NCI-H146 (cell line): ENCODE results near the gene BCL2L1.

ENCODE experiments used
- DNase-seq: peaks from one replicate; lab custom pipeline; 2025; lab: John Stamatoyannopoulos, UW

BCL2L1 gene

GRCh38 chr20:31708736-31709534 lies 13.7 kb downstream of the BCL2L1 start:
- peak; percentile 100 for DNase-seq

- DNase-seq: peak; percentile 99
These were observed 14.5 kb downstream of the BCL2L1 start for GRCh38 chr20:31707994-31708735.

- DNase-seq: no peak
These were observed 15.4 kb downstream of the BCL2L1 start for GRCh38 chr20:31707258-31707615.

GRCh38 chr20:31706607-31707257 lies 15.9 kb downstream of the BCL2L1 start:
- no peak for DNase-seq

GRCh38 chr20:31705598-31706597 lies 16.8 kb downstream of the BCL2L1 start:
- DNase-seq: no peak

- no peak for DNase-seq
These were observed 17.5 kb downstream of the BCL2L1 start for GRCh38 chr20:31705191-31705590.

DNA sequence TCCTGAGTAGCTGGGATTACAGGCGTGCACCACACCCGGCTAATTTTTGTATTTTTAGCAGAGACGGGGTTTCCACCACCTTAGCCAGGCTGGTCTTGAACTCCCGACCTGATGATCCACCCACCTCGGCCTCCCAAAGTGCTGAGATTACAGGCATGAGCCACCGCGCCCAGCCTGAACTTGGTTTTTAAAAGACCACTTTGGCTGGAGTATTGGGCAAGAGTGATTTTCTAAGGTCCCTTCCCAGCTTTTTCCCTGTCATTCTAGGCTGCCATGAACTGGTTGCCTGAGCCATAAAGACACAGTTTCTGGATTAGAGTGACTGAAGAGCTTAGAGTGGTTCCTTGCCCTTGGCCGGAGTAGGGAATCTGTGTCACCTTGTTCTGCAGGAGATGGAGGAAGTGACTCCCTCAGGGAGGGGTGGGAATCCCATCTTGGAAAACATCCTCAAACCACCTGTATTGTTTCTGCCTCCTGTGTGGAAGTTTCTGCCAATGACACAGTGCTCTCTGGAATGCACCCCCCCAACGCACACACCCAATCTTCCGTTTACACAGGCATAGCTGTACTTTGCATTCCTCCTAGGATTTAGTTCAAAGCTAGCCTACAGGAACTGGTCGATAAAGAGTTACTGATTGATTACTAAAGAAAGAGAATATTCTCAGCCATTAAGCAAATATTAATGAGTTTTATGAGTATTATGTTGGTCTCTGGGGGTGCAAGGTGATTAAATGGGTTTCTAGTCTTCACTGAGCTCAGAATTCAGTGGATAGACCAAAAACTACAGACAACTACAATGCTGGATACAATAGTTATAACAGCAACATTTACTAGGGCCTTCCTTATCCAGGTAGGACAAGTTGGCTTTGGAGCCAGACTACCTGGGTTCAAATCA lies 18.2 kb downstream of the BCL2L1 start:
- no peak for DNase-seq

DNA sequence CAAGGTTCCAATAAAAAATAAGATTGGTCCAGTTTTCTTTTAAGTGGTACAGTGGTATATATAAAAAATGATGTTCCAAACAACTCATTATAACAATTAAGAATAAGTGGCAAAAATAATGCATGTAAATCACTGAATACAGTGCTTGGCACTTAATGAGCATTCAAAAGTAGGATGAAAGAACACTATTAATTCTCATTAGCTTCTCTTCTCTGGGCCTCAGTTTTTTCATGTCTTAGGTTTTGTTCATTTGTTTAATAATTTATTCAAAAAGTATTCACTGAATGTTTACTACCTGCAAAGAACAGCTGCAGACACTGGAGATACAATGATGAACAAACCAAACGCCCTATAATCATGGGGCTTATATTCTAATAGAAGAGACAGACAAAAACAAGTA lies 21.1 kb downstream of the BCL2L1 start:
- DNase-seq: no peak

DNA sequence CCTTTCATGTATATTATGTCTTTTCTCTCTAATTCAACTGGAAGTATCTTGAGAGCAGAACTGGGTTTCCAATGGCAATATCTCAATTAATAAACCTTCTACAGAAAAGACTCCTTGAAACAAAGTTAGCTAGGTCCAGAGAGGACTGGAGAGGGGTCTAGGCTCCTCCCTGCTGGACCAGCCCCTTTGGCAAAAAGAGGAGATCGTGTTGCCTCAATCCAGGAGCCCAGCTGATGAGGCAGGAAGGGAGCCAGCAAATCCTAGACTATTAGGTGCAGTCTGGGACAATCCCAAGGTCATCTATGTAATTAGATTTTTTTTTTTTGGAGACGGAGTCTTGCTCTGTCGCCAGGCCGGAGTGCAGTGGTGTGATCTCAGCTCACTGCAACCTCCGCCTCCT lies 21.9 kb downstream of the BCL2L1 start:
- no peak for DNase-seq

- no peak for DNase-seq
These were observed 22.6 kb downstream of the BCL2L1 start for GRCh38 chr20:31699801-31700728.

DNA sequence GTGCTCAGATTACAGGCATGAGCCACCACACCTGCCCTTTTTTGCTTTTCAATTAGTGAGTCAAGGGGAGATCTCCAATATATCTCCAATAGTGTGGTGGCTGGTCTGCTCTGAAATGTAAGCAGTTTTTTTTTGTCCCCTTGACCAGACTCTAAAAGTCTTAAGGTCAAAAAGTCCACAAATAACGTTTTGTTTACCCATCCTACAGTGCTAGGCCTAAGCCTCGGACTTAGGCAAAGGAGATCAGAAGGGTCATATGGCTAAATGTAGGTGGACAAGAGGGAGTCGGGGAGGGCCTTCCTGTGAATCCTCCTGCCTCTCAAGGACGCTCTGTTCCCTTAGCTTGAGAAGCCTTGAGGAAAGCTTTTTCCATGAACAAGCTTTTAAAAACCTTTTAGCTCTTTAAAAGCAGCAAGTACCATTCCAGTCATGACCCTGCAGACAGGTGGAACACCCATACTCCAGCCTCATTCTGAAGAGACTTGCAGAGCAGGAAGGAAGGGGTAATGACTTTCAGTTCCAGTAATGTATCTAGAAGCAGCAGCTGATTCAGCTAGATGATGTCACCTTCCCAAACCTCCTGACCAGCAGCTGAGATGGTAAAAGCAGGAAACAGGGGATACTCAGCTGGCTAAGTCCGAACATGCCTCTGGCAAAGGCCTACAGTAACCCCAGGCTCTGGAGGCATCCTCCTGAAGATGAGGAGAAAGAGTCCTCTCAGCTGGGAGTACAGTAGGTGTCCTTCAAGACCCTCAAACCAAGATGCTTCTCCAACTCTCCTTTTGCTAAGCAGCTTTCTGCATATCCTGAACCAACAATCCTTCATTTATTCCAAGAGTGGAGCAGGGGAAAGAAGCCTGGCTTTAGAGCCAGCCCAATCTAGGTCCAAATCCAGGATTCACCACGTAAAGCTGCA lies 23.6 kb downstream of the BCL2L1 start:
- peak; percentile 70 for DNase-seq

- no peak for DNase-seq
These were observed 24.3 kb downstream of the BCL2L1 start for GRCh38 chr20:31698243-31698802.

GRCh38 chr20:31695849-31696804 lies 26.5 kb downstream of the BCL2L1 start:
- no peak for DNase-seq

DNA sequence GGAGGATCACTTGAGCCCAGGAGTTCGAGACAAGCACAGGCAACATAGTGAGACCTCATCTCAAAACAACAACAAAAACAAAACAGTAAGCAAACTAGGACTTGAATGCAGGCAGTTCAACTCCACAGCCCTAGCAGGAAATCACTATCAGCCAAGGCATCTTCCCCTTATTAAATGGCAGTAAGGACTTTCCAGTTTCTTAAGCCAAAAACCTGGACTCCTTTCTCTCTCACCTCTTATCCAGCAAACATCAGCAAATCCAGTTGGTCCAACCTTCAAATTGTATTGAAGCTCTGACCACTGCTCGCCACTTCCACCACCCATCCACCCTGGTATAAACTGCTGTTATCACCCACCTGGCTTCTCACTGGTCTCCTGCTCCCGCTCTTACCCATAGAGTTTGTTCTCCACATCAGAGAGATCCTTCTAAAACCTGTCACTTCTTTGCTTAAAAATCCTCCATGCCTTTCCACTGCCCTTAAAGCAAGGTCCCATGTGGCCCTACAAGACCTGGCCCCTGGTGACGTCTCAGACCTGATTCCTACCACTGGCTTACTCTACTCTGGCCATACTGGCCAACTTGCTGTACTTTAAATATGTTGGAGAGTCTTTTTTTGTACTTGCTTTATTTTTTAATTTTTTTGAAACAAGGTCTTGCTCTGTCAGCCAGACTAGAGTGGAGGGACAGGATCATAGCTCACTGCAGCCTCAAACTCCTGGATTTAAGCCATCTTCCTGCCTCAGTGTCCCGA lies 27.6 kb downstream of the BCL2L1 start:
- DNase-seq: no peak

GRCh38 chr20:31693987-31694661 lies 28.5 kb downstream of the BCL2L1 start:
- DNase-seq: peak; percentile 96

DNA sequence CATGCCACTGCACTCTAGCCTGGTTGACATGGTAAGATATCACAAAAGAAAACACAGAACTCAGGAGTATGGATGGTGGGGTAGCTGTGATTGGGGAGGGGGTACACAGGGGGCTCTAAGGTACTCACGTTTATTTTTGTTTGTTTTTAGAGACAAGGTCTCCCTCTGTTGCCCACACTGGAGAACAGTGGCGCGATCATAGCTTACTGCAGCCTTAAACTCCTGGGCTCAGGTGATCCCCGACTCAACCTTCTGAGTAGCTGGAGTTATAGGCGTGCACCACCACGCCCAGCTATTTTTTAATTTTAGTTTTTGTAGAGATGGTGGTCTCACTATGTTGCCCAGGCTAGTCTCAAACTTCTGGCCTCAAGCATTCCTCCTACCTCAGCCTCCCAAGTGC lies 29.3 kb downstream of the BCL2L1 start:
- no peak for DNase-seq
